BE2C (cell line): ENCODE results near the gene PAPPA2.
"Not testable (repeated sequence)": the region's sequence is repeated elsewhere in the genome, so short reads cannot be mapped to it uniquely, and the experiment has no call there.

Experiments
- DNase-seq: peaks from one replicate; pipeline ENCODE4 v3.0.0-alpha.2; 2020
- H3K27me3 ChIP-seq: fragments of 250-450 bp; sonication (Bioruptor Pico); 2 replicates; pipeline ENCODE4 v1.5.1; 2020; ENCODE audit warnings: mild to moderate bottlenecking
- H3K36me3 ChIP-seq: fragments of 250-450 bp; sonication (Bioruptor Pico); 2 replicates; pipeline ENCODE4 v1.5.1; 2020; ENCODE audit warnings: mild to moderate bottlenecking
- H3K4me1 ChIP-seq: fragments of 250-450 bp; sonication (Bioruptor Pico); 2 replicates; pipeline ENCODE4 v1.5.1; 2020
- H3K4me3 ChIP-seq: 2 replicates; pipeline ENCODE4 v1.5.1; 2011; ENCODE audit warnings: low read depth, low read length
- H3K9me3 ChIP-seq: fragments of 250-450 bp; sonication (Bioruptor Pico); 2 replicates; pipeline ENCODE4 v1.5.1; 2020
- CTCF ChIP-seq: IDR thresholded peaks from 2 replicates; pipeline ENCODE4 v1.5.1; 2012; ENCODE audit warnings: mild to moderate bottlenecking, low read depth, low read length

The PAPPA2 gene

GRCh38 chr1:176558561-176558960 is 95.6 kb downstream of the PAPPA2 start:
- no peaks in the 10 kb centered on the region for H3K36me3 ChIP-seq
- no peaks in the 10 kb centered on the region for H3K4me1 ChIP-seq
- no peak for DNase-seq
- no peak overlapping the region for H3K4me3 ChIP-seq
- H3K9me3 ChIP-seq = no peaks in the 10 kb centered on the region
- no peaks in the 10 kb centered on the region for H3K27me3 ChIP-seq
- TF ChIP-seq CTCF = no peak

GRCh38 chr1:176559474-176559873 is 96.5 kb downstream of the PAPPA2 start:
- Histone ChIP-seq H3K9me3 (no peaks in the 10 kb centered on the region), H3K36me3 (no peaks in the 10 kb centered on the region), H3K4me3 (no peak overlapping the region), H3K27me3 (no peaks in the 10 kb centered on the region), H3K4me1 (no peaks in the 10 kb centered on the region)
- DNase-seq = no peak
- no peak for TF ChIP-seq CTCF

GRCh38 chr1:176559878-176560277 is 96.9 kb downstream of the PAPPA2 start:
- peak; percentile 63 for DNase-seq
- no peaks in the 10 kb centered on the region for H3K36me3 ChIP-seq
- H3K4me1 ChIP-seq = no peaks in the 10 kb centered on the region
- no peaks in the 10 kb centered on the region for H3K9me3 ChIP-seq
- no peaks in the 10 kb centered on the region for H3K27me3 ChIP-seq
- peak; percentile 87 for TF ChIP-seq CTCF
- H3K4me3 ChIP-seq = no peak overlapping the region

- no peak for DNase-seq
- no peaks in the 10 kb centered on the region for H3K4me1 ChIP-seq
- no peaks in the 10 kb centered on the region for H3K36me3 ChIP-seq
- TF ChIP-seq CTCF = no peak
- no peak overlapping the region for H3K4me3 ChIP-seq
- H3K9me3 ChIP-seq = no peaks in the 10 kb centered on the region
- no peaks in the 10 kb centered on the region for H3K27me3 ChIP-seq
Observed at GRCh38 chr1:176560681-176561080, 97.7 kb downstream of the PAPPA2 start.

- H3K4me3 ChIP-seq = not testable (repeated sequence)
Observed at GRCh38 chr1:176561761-176562160, 98.8 kb downstream of the PAPPA2 start.

GRCh38 chr1:176566004-176566975 is 103.3 kb downstream of the PAPPA2 start:
- Histone ChIP-seq H3K27me3 (no peaks in the 10 kb centered on the region), H3K4me1 (no peaks in the 10 kb centered on the region), H3K36me3 (no peaks in the 10 kb centered on the region), H3K9me3 (no peaks in the 10 kb centered on the region), H3K4me3 (no peak overlapping the region)
- no peak for TF ChIP-seq CTCF
- no peak for DNase-seq

More at GRCh38 chr1:176561761-176562160, 98.8 kb downstream of the PAPPA2 start:
- not testable (repeated sequence) for H3K27me3 ChIP-seq, H3K9me3 ChIP-seq, H3K4me1 ChIP-seq, DNase-seq, H3K36me3 ChIP-seq
